HCT116 (cell line): ENCODE results near the gene KCNN4. TPM values are rescaled to one million over a fixed set of nuclear protein-coding genes. Genes with fewer than 3 reads are reported as not detected.

ENCODE experiments used
- ATAC-seq: fragments of 200-7000 bp; cut with Tn5 transposase; 2 replicates; pipeline ENCODE4 v1.9.1; 2020; ENCODE audit warnings: mild to moderate bottlenecking, moderate library complexity
- BruUV-seq: library from RNA; stranded (reverse); fragments of 400-500 nt; replicated peaks from 2 replicates; lab custom pipeline; 2021; lab: Mats Ljungman, UMichigan
- CTCF ChIA-PET: fragments of 300-600 bp; sonication (Branson Sonifier 250); formaldehyde crosslinking; loops from one replicate; lab custom pipeline; 2021; ENCODE audit warnings: antibody characterized with exemption; lab: Charles Lee
- POLR2A ChIA-PET: fragments of 300-600, 350-600 bp; sonication (Branson Sonifier 250); formaldehyde crosslinking; loops from one replicate; lab custom pipeline; 2021; ENCODE audit warnings: antibody characterized with exemption; lab: Charles Lee
- RAD21 ChIA-PET, 2 experiments: fragments of 300-600 bp; sonication (Branson Sonifier 250); formaldehyde crosslinking; loops; one replicate each; lab custom pipeline; 2023; ENCODE audit warnings: low total read pairs in 2 of 2; ENCODE audit not compliant: uncharacterized antibody in 2 of 2, unreplicated experiment in 2 of 2, low non-redundant PET in 1 of 2; lab: Charles Lee
- DNase-seq: peaks from one replicate; pipeline ENCODE4 v3.0.0-alpha.2; 2010; ENCODE audit warnings: low read depth, low spot score
- H2AFZ ChIP-seq: fragments of 200-600 bp; shearing (Covaris generic), sonication (generic); 2 replicates; pipeline ENCODE4 v1.6.1; 2017; ENCODE audit warnings: low read depth, mixed run types, mixed read lengths, antibody characterized with exemption, low read length; ENCODE audit not compliant: poor library complexity, severe bottlenecking
- H3K27ac ChIP-seq: 2 replicates; pipeline ENCODE4 v1.5.1; 2012; ENCODE audit warnings: low read depth, low read length
- H3K27me3 ChIP-seq: fragments of 200-600 bp; sonication (generic); 2 replicates; pipeline ENCODE4 v1.6.1; 2016; ENCODE audit warnings: mixed run types, low read length, mixed read lengths; ENCODE audit not compliant: insufficient read depth
- H3K36me3 ChIP-seq, 2 experiments: fragments of 200-500 bp in 1 of 2; fragments of 200-600 bp in 1 of 2; sonication (Bioruptor generic) in 1 of 2; sonication (generic) in 1 of 2; 2 replicates each; pipeline versions ENCODE4 v1.5.1 to v1.6.1; 2014 to 2016; ENCODE audit warnings: low read length in 2 of 2, inconsistent platforms in 1 of 2, mixed read lengths in 1 of 2, mixed run types in 1 of 2; ENCODE audit not compliant: insufficient read depth in 2 of 2, control insufficient read depth in 1 of 2
- H3K4me1 ChIP-seq, 2 experiments: fragments of 200-600 bp in 1 of 2; sonication (generic) in 1 of 2; 2 replicates each; pipeline versions ENCODE4 v1.5.1 to v1.6.1; 2012 to 2017; ENCODE audit warnings: low read length in 2 of 2, inconsistent platforms in 1 of 2, mild to moderate bottlenecking in 1 of 2, mixed read lengths in 1 of 2, mixed run types in 1 of 2, moderate library complexity in 1 of 2; ENCODE audit not compliant: insufficient read depth in 2 of 2, control insufficient read depth in 1 of 2
- H3K4me2 ChIP-seq: fragments of 200-600 bp; sonication (generic); 2 replicates; pipeline ENCODE4 v1.6.1; 2017; ENCODE audit warnings: mixed run types, low read length, mixed read lengths
- H3K4me3 ChIP-seq, 2 experiments: fragments of 200-600 bp in 1 of 2; sonication (generic) in 1 of 2; replicated peaks in 1 of 2; 2 replicates each; pipeline ENCODE4 v1.5.1; 2011 to 2016; ENCODE audit warnings: low read length in 2 of 2, control low read depth in 1 of 2, low read depth in 1 of 2, mild to moderate bottlenecking in 1 of 2, mixed read lengths in 1 of 2, mixed run types in 1 of 2
- H3K79me2 ChIP-seq: fragments of 200-600 bp; sonication (generic); 2 replicates; pipeline ENCODE4 v1.6.1; 2017; ENCODE audit warnings: mild to moderate bottlenecking, mixed run types, low read length, moderate library complexity, mixed read lengths; ENCODE audit not compliant: insufficient read depth
- H3K9ac ChIP-seq: fragments of 200-600 bp; sonication (generic); 2 replicates; pipeline ENCODE4 v1.6.1; 2016; ENCODE audit warnings: low read length, mixed read lengths
- H3K9me2 ChIP-seq: fragments of 200-600 bp; sonication (generic), shearing (Covaris generic); 2 replicates; pipeline ENCODE4 v1.6.1; 2017; ENCODE audit warnings: mixed run types, mild to moderate bottlenecking, moderate library complexity; ENCODE audit not compliant: insufficient read depth
- H3K9me3 ChIP-seq, 2 experiments: fragments of 200-500 bp in 1 of 2; fragments of 200-600 bp in 1 of 2; sonication (Bioruptor generic) in 1 of 2; sonication (generic) in 1 of 2; 2 replicates each; pipeline ENCODE4 v1.6.1; 2014 to 2017; ENCODE audit warnings: low read length in 2 of 2, mixed read lengths in 2 of 2, inconsistent platforms in 1 of 2, low read depth in 1 of 2, mild to moderate bottlenecking in 1 of 2, mixed run types in 1 of 2, moderate library complexity in 1 of 2; ENCODE audit not compliant: control insufficient read depth in 1 of 2, insufficient read depth in 1 of 2
- H4K20me1 ChIP-seq: fragments of 200-600 bp; sonication (generic), shearing (Covaris generic); 2 replicates; pipeline ENCODE4 v1.6.1; 2017; ENCODE audit warnings: mixed run types, mild to moderate bottlenecking, moderate library complexity; ENCODE audit not compliant: insufficient read depth
- CBX3 ChIP-seq: IDR thresholded peaks from 2 replicates; pipeline ENCODE4 v1.6.1; 2012; ENCODE audit warnings: low read depth
- CEBPB ChIP-seq: IDR thresholded peaks from 2 replicates; pipeline ENCODE4 v1.6.1; 2012; ENCODE audit warnings: low read depth
- EZH2 ChIP-seq: fragments of 200-600 bp; sonication (generic); IDR thresholded peaks from 2 replicates; pipeline ENCODE4 v1.6.1; 2017; ENCODE audit warnings: antibody characterized with exemption, mixed run types
- EZH2phosphoT487 ChIP-seq: fragments of 200-600 bp; IDR thresholded peaks from 2 replicates; pipeline ENCODE4 v1.6.1; 2018; ENCODE audit warnings: antibody characterized with exemption, borderline replicate concordance
- FOSL1 ChIP-seq: IDR thresholded peaks from 2 replicates; pipeline ENCODE4 v1.6.1; 2012; ENCODE audit warnings: low read depth
- JUND ChIP-seq: IDR thresholded peaks from 2 replicates; pipeline ENCODE4 v1.6.1; 2012
- POLR2A ChIP-seq: IDR thresholded peaks from 2 replicates; pipeline ENCODE4 v1.7.0; 2011; ENCODE audit warnings: borderline replicate concordance; ENCODE audit not compliant: insufficient read depth, insufficient read length; ENCODE audit errors: extremely low read depth
- POLR2AphosphoS5 ChIP-seq: IDR thresholded peaks from 2 replicates; pipeline ENCODE4 v1.6.1; 2011; ENCODE audit warnings: mild to moderate bottlenecking, low read depth, low read length, moderate library complexity
- SP1 ChIP-seq: IDR thresholded peaks from 2 replicates; pipeline ENCODE4 v1.6.1; 2012; ENCODE audit warnings: low read depth
- SRF ChIP-seq: IDR thresholded peaks from 2 replicates; pipeline ENCODE4 v1.6.1; 2012; ENCODE audit warnings: low read depth
- TCF7L2 ChIP-seq: IDR thresholded peaks from 2 replicates; pipeline ENCODE4 v1.7.0; 2011; ENCODE audit warnings: borderline replicate concordance, inconsistent platforms; ENCODE audit not compliant: insufficient read depth, insufficient read length; ENCODE audit errors: extremely low read depth
- ZNF274 ChIP-seq: fragments of 200-500 bp; sonication (Bioruptor generic); IDR thresholded peaks from 2 replicates; pipeline ENCODE4 v1.6.1; 2014; ENCODE audit warnings: mild to moderate bottlenecking, low read depth, low read length, inconsistent platforms
- intact Hi-C: fragments of 100-400 bp; cut with micrococcal nuclease; formaldehyde crosslinking; loops from 2 replicates; pipeline ENCODE4 v1.10.0; 2022
- total RNA-seq: library from RNA; stranded (reverse); gene quantifications from one replicate; pipeline ENCODE4 v1.2.1, GENCODE V29; 2021; ENCODE audit not compliant: unreplicated experiment
- TF ChIP-seq, protein P1 (sequence below): IDR thresholded peaks from 2 replicates; pipeline ENCODE4 v1.6.1; 2011; ENCODE audit warnings: mild to moderate bottlenecking, low read length, moderate library complexity; ENCODE audit not compliant: insufficient replicate concordance; ENCODE audit errors: extremely low read depth
- TF ChIP-seq, protein P2 (sequence below): IDR thresholded peaks from 2 replicates; pipeline ENCODE4 v1.6.1; 2012
- TF ChIP-seq, protein P3 (sequence below): IDR thresholded peaks from 2 replicates; pipeline ENCODE4 v1.6.1; 2012; ENCODE audit warnings: low read depth
- TF ChIP-seq, protein P4 (sequence below), 3 experiments: fragments of 200-600 bp in 1 of 3; sonication (generic) in 1 of 3; IDR thresholded peaks in 2 of 3; conservative IDR thresholded peaks in 1 of 3; 2 replicates each; pipeline ENCODE4 v1.5.1; 2012 to 2017; ENCODE audit warnings: low read depth in 2 of 3, low read length in 2 of 3, antibody characterized with exemption in 1 of 3, borderline replicate concordance in 1 of 3, control low read depth in 1 of 3, mild to moderate bottlenecking in 1 of 3, mixed read lengths in 1 of 3, mixed run types in 1 of 3, moderate library complexity in 1 of 3; ENCODE audit not compliant: insufficient read depth in 1 of 3

Gene KCNN4
- total RNA-seq, 1 experiment from 2014 or later: 72.9 TPM

DNA sequence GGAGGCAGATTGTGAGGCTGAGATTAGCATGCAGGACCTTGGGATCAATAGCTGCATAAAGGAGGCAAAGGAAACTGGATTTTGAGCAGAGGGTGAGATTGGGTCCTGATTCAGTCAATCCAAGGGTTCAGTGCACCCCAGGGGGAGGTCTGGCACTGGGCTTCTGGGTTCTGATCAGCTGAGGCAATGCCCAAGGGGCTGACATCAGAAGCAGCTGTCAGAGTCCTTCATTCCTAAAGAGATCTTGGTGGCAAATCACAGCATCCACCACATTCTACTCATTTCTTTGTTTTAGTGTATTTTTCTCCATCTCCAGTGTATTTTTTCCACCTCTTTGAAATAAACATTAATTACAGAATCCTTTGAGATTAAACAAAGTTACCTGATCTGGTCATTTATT, 26.9 kb upstream of the KCNN4 start:
- POLR2A ChIA-PET: no interaction called here
- no TSS peak for BruUV-seq

More for the DNA sequence above, 26.9 kb upstream of the KCNN4 start:
- no peak for TF ChIP-seq POLR2A
- TF ChIP-seq CBX3: no peak
- TF ChIP-seq CEBPB: no peak
- no peak for TF ChIP-seq EZH2
- no peak for TF ChIP-seq POLR2AphosphoS5
- TF ChIP-seq SP1: no peak
- no peak for TF ChIP-seq ZNF274
- TF ChIP-seq JUND: no peak
- TF ChIP-seq FOSL1: no peak
- no peak for TF ChIP-seq EZH2phosphoT487
- TF ChIP-seq, protein P1, sequence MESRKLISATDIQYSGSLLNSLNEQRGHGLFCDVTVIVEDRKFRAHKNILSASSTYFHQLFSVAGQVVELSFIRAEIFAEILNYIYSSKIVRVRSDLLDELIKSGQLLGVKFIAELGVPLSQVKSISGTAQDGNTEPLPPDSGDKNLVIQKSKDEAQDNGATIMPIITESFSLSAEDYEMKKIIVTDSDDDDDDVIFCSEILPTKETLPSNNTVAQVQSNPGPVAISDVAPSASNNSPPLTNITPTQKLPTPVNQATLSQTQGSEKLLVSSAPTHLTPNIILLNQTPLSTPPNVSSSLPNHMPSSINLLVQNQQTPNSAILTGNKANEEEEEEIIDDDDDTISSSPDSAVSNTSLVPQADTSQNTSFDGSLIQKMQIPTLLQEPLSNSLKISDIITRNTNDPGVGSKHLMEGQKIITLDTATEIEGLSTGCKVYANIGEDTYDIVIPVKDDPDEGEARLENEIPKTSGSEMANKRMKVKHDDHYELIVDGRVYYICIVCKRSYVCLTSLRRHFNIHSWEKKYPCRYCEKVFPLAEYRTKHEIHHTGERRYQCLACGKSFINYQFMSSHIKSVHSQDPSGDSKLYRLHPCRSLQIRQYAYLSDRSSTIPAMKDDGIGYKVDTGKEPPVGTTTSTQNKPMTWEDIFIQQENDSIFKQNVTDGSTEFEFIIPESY: no peak
- TF ChIP-seq TCF7L2: no peak
- no peak for TF ChIP-seq SRF
- TF ChIP-seq, protein P2, sequence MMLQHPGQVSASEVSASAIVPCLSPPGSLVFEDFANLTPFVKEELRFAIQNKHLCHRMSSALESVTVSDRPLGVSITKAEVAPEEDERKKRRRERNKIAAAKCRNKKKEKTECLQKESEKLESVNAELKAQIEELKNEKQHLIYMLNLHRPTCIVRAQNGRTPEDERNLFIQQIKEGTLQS: no peak
- TF ChIP-seq, protein P3, sequence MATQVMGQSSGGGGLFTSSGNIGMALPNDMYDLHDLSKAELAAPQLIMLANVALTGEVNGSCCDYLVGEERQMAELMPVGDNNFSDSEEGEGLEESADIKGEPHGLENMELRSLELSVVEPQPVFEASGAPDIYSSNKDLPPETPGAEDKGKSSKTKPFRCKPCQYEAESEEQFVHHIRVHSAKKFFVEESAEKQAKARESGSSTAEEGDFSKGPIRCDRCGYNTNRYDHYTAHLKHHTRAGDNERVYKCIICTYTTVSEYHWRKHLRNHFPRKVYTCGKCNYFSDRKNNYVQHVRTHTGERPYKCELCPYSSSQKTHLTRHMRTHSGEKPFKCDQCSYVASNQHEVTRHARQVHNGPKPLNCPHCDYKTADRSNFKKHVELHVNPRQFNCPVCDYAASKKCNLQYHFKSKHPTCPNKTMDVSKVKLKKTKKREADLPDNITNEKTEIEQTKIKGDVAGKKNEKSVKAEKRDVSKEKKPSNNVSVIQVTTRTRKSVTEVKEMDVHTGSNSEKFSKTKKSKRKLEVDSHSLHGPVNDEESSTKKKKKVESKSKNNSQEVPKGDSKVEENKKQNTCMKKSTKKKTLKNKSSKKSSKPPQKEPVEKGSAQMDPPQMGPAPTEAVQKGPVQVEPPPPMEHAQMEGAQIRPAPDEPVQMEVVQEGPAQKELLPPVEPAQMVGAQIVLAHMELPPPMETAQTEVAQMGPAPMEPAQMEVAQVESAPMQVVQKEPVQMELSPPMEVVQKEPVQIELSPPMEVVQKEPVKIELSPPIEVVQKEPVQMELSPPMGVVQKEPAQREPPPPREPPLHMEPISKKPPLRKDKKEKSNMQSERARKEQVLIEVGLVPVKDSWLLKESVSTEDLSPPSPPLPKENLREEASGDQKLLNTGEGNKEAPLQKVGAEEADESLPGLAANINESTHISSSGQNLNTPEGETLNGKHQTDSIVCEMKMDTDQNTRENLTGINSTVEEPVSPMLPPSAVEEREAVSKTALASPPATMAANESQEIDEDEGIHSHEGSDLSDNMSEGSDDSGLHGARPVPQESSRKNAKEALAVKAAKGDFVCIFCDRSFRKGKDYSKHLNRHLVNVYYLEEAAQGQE: no peak
- TF ChIP-seq, protein P4, sequence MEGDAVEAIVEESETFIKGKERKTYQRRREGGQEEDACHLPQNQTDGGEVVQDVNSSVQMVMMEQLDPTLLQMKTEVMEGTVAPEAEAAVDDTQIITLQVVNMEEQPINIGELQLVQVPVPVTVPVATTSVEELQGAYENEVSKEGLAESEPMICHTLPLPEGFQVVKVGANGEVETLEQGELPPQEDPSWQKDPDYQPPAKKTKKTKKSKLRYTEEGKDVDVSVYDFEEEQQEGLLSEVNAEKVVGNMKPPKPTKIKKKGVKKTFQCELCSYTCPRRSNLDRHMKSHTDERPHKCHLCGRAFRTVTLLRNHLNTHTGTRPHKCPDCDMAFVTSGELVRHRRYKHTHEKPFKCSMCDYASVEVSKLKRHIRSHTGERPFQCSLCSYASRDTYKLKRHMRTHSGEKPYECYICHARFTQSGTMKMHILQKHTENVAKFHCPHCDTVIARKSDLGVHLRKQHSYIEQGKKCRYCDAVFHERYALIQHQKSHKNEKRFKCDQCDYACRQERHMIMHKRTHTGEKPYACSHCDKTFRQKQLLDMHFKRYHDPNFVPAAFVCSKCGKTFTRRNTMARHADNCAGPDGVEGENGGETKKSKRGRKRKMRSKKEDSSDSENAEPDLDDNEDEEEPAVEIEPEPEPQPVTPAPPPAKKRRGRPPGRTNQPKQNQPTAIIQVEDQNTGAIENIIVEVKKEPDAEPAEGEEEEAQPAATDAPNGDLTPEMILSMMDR (IDR thresholded peaks at IDR 0.05 in 2 of 3, conservative IDR thresholded peaks at IDR 0.05 in 1 of 3; ENCODE audit: borderline replicate concordance in 1 of 3, insufficient read depth in 1 of 3, low read depth in 2 of 3, low read length in 2 of 3): no peak
- ATAC-seq: no peak
- Histone ChIP-seq H3K9me3 (no peaks in the 10 kb centered on the region), H3K27me3 (no peaks in the 10 kb centered on the region), H2AFZ (no peak overlapping the region), H3K27ac (no peak overlapping the region), H3K36me3 (no peaks in the 10 kb centered on the region), H3K4me2 (no peak overlapping the region), H3K9me2 (no peaks in the 10 kb centered on the region), H3K4me1 (peaks cover 0 to 6% of the 10 kb centered on the region in 2 experiments; a peak in 1 of 4 replicates), H3K9ac (no peak overlapping the region), H4K20me1 (no peaks in the 10 kb centered on the region), H3K79me2 (no peaks in the 10 kb centered on the region), H3K4me3 (no peak overlapping the region)
- intact Hi-C loops: no loop called here
- RAD21 ChIA-PET: no interaction called here
- DNase-seq: no peak
- CTCF ChIA-PET: no interaction called here
